Calu3 (cell line): ENCODE measurements around the gene KDM8. TPM values are rescaled to one million over a fixed set of nuclear protein-coding genes. Genes with fewer than 3 reads are reported as not detected.

Experiments
- BruUV-seq: library from RNA; stranded (reverse); fragments of 400-500 nt; replicated peaks from 2 replicates; lab custom pipeline; 2021; lab: Mats Ljungman, UMichigan
- CTCF ChIA-PET: fragments of 300-600 bp; sonication (Branson Sonifier 250); formaldehyde crosslinking; loops from one replicate; lab custom pipeline; 2022; ENCODE audit warnings: antibody characterized with exemption; lab: Charles Lee
- DNase-seq: peaks from one replicate; pipeline ENCODE4 v3.0.0; 2022
- H3K27ac Mint-ChIP-seq: one replicate; pipeline ENCODE4 v1.8.0; 2022; ENCODE audit warnings: mixed read lengths; ENCODE audit not compliant: unreplicated experiment
- H3K27me3 Mint-ChIP-seq: one replicate; pipeline ENCODE4 v1.8.0; 2022; ENCODE audit warnings: mixed read lengths; ENCODE audit not compliant: unreplicated experiment
- H3K36me3 Mint-ChIP-seq: one replicate; pipeline ENCODE4 v1.8.0; 2022; ENCODE audit warnings: mild to moderate bottlenecking, moderate library complexity, mixed read lengths; ENCODE audit not compliant: insufficient read depth, unreplicated experiment
- H3K4me1 Mint-ChIP-seq: one replicate; pipeline ENCODE4 v1.8.0; 2022; ENCODE audit warnings: mild to moderate bottlenecking, low read depth, mixed read lengths; ENCODE audit not compliant: unreplicated experiment
- H3K4me3 Mint-ChIP-seq: one replicate; pipeline ENCODE4 v1.8.0; 2022; ENCODE audit warnings: mild to moderate bottlenecking, low read depth, moderate library complexity, mixed read lengths; ENCODE audit not compliant: unreplicated experiment
- H3K9me3 Mint-ChIP-seq: one replicate; pipeline ENCODE4 v1.8.0; 2022; ENCODE audit warnings: low read depth, mixed read lengths; ENCODE audit not compliant: unreplicated experiment
- intact Hi-C: fragments of 100-400 bp; cut with micrococcal nuclease; formaldehyde crosslinking; loops from one replicate; pipeline ENCODE4 v1.10.0; 2022; ENCODE audit not compliant: unreplicated experiment
- total RNA-seq: library from RNA; stranded (reverse); gene quantifications from 2 replicates; pipeline ENCODE4 v1.2.3, GENCODE V29; 2022
- TF ChIP-seq, protein P1 (sequence below): fragments of 200-600 bp; IDR thresholded peaks from one replicate; pipeline ENCODE4 v1.8.0; 2022; ENCODE audit warnings: antibody characterized with exemption; ENCODE audit not compliant: unreplicated experiment

Gene KDM8
- total RNA-seq, 1 experiment from 2014 or later, result 8.4 TPM

DNA sequence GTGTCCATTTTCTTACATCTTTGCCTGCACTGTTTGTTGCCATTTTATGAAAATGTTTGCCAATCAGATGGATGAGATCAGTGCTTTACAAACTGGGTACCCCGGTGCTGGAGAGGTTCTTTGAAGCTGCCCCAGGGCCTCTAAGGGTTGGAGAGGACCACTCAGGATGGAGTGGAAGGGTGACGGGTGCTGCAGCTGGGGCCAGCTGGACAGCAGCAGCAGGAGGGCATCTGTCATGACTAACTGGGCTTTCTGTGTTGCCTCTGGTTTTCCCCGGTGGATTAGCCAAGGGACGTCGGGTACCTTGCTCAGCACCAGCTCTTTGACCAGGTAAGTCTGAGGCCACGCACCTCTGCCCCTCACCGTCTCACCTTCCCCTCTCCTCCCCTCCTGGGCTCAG lies 12.3 kb downstream of the KDM8 start:
- BruUV-seq, result no TSS peak
- Mint-ChIP-seq H3K9me3 (no peaks in the 10 kb centered on the region), H3K4me3 (no peak overlapping the region), H3K27ac (no peak overlapping the region), H3K4me1 (peaks cover 7% of the 10 kb centered on the region), H3K36me3 (peaks cover 19% of the 10 kb centered on the region), H3K27me3 (no peaks in the 10 kb centered on the region)
- no peak for DNase-seq
- CTCF ChIA-PET, result interaction anchor here (0.6 kb wide), 1 partner anchor 142 kb away, joined by 3 read pairs; no protein-coding TSS in a partner anchor
- intact Hi-C loops, result no loop called here
- TF ChIP-seq, protein P1, sequence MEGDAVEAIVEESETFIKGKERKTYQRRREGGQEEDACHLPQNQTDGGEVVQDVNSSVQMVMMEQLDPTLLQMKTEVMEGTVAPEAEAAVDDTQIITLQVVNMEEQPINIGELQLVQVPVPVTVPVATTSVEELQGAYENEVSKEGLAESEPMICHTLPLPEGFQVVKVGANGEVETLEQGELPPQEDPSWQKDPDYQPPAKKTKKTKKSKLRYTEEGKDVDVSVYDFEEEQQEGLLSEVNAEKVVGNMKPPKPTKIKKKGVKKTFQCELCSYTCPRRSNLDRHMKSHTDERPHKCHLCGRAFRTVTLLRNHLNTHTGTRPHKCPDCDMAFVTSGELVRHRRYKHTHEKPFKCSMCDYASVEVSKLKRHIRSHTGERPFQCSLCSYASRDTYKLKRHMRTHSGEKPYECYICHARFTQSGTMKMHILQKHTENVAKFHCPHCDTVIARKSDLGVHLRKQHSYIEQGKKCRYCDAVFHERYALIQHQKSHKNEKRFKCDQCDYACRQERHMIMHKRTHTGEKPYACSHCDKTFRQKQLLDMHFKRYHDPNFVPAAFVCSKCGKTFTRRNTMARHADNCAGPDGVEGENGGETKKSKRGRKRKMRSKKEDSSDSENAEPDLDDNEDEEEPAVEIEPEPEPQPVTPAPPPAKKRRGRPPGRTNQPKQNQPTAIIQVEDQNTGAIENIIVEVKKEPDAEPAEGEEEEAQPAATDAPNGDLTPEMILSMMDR, result no peak

DNA sequence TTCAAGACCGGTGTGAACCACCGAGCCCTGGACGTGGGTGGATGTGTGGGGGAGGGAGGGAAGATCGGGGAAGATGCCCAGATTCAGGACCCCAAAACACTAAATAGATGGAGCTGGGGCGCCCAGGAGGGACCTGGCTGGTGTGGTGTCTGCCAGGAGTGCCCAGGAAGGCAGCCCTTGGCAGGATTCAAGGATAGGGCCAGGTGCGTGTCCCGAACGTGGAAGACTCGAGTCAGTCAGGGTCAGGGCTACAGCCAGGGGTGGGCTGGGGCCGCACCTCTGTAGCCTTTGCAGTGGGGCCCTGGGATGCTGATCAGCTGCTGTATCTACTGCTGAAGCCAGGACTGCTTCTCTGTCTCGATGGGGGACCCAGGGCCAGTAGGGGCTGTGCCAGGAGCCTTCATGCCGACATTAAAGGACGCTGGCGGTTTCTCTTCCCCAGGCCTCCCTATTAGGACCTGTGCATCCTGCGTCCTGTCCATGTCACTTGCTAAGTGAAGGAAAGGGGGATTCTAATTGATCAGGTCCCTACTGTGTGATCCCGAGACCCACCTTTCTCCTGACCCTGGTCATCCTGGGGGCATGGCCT lies 13.1 kb downstream of the KDM8 start:
- Mint-ChIP-seq H3K36me3 (peaks cover 19% of the 10 kb centered on the region), H3K27me3 (no peaks in the 10 kb centered on the region)
- no peak for DNase-seq

DNA sequence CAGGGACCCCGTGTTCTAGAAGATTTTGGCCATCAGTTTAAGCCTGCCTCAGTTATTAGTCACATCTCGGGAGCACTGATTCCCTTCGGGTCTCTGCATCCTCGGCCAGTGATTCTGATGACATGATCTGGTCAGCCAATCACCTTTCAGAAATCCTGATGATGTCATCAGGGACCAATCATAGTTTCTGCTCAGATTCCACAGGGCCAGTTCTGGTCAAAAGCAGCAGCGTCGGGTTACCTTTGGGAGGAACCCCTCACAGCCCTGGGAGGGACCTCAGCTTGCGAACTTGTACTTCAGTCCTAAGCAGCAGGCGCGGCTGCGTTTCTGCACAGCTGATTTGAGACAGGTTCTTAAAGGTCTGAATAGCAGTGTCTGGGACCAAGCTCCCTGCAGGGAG lies 13.9 kb downstream of the KDM8 start:
- Mint-ChIP-seq H3K4me1 (peaks cover 7% of the 10 kb centered on the region), H3K27me3 (no peaks in the 10 kb centered on the region), H3K27ac (no peak overlapping the region), H3K4me3 (no peak overlapping the region), H3K9me3 (no peaks in the 10 kb centered on the region), H3K36me3 (peaks cover 12% of the 10 kb centered on the region)
- no peak for DNase-seq
- CTCF ChIA-PET, result no interaction called here
- no TSS peak for BruUV-seq
- intact Hi-C loops, result no loop called here
- TF ChIP-seq, protein P1, result no peak

More for the DNA sequence above, 13.1 kb downstream of the KDM8 start:
- H3K9me3 Mint-ChIP-seq, result no peaks in the 10 kb centered on the region
- TF ChIP-seq, protein P1, result no peak
- no TSS peak for BruUV-seq
- intact Hi-C loops, result no loop called here
- no peak overlapping the region for H3K27ac Mint-ChIP-seq
- no peak overlapping the region for H3K4me3 Mint-ChIP-seq
- H3K4me1 Mint-ChIP-seq, result peaks cover 7% of the 10 kb centered on the region
- CTCF ChIA-PET, result interaction anchor here (0.6 kb wide), 1 partner anchor 141 kb away, joined by 3 read pairs; no protein-coding TSS in a partner anchor

DNA sequence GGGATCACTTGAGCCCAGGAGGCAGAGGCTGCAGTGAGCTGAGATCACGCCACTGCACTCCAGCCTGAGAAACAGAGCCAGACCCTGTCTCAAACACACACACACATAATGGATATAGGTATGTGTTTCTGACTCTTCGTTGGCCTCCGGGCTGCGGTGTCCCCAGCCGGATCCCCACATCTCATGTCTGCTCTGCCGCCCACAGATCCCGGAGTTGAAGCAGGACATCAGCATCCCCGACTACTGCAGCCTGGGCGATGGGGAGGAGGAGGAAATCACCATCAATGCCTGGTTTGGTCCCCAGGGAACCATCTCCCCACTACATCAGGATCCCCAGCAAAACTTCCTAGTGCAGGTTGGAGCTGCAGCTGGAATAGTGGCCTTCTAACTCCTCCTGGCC lies 15.4 kb downstream of the KDM8 start:
- TF ChIP-seq, protein P1, result no peak

More for the DNA sequence above, 15.4 kb downstream of the KDM8 start:
- intact Hi-C loops, result no loop called here
- Mint-ChIP-seq H3K9me3 (no peaks in the 10 kb centered on the region), H3K4me1 (no peaks in the 10 kb centered on the region), H3K4me3 (no peak overlapping the region), H3K36me3 (peaks cover 6% of the 10 kb centered on the region), H3K27ac (no peak overlapping the region), H3K27me3 (no peaks in the 10 kb centered on the region)
- BruUV-seq, result no TSS peak
- no peak for DNase-seq
- CTCF ChIA-PET, result no interaction called here
